Activated CD4-positive, alpha-beta T cell treated with anti-CD3 and anti-CD28 coated beads, Interleukin-2, amount 50 U/mL, for 24 hours (primary cell): Measurements from ENCODE around the gene PHF19.

Experiments used
- DNase-seq, 2 donors: peaks; one replicate each; pipeline ENCODE4 v3.0.0-alpha.2; 2020; ENCODE audit warnings: low read depth in 1 of 2, low spot score in 1 of 2

Gene PHF19

DNA sequence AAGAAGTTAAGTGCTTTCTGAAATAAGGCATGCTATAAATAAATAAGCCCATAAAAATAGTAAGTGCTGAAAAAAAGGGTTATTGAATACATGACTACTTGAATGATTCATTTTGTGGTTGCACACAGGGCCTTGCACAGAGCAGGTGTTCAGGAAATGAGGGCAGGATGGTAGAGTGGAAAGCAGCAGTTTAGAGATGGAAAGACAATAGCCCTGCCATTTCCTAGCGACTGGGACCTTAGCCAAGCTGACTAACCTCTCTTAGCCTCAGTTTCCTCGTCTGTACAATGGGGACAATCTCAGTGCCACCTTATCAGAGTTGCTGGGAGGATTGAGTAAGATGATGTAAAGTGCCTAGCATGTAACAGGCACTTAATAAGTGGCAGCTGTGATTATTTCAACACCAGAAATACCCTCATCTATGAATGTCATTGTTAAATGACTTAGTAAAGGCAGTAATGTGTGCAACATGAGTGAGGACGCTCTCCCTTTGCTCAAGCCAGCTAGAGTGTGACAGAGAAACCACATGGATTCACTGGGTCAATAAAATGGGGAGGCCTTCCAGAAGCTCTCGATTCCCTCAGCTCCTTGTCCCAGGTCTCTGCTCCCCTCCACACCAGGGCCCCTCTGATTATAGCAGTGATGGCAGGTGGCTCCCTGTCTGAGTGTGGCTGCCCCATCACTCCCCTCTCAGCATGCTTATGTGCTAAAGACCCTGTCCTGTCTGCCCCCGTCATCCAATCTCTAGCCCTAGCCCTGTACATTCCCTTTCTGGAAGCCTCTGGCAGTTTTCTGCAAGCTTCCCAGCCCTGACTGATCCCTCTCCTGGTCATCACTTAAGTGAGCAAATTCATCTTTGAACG lies 16.0 kb upstream of the PHF19 start:
- DNase-seq = peak in 1 of 2 donors; percentile 69

DNA sequence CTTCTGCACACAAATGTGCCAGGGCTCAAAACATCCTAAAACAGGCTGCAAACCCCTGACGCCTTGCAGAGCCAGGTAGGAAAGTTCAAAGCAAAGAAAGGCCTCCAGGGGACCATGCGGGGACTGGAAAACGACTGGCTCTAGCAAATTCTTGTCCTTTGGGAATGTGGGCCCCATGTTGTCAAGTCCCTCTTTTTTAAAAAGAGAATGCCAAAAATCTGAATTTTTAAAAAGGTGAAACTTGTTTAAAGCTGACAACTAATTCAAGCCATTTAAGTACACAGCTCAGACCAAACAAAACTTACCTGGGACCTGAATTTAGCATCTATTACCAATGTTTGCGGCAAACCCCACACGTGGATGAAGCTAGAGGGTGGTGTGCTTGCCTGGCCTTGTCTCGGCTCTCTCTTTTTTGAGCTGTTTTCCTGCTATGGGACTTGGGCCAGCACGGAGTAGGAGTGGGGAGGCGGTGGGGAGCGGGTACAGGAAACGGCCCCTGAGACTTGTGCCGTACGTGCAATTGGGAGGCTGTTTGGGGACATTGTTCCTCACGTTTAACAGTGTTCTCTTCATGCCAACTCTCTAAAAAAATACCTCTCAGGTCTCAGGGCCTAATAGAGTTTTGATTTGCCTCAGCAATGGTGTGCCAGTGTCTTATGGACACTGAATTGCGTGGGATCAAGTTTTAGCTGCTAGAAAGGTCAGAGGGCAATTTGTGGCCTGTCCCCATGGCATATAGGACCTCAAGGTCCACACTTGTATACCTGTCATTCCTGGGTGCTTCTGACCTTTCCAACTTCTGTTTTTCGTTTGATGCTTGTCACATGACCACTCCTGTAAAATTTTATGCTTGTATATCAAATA lies 15.1 kb upstream of the PHF19 start:
- no peak for DNase-seq

DNA sequence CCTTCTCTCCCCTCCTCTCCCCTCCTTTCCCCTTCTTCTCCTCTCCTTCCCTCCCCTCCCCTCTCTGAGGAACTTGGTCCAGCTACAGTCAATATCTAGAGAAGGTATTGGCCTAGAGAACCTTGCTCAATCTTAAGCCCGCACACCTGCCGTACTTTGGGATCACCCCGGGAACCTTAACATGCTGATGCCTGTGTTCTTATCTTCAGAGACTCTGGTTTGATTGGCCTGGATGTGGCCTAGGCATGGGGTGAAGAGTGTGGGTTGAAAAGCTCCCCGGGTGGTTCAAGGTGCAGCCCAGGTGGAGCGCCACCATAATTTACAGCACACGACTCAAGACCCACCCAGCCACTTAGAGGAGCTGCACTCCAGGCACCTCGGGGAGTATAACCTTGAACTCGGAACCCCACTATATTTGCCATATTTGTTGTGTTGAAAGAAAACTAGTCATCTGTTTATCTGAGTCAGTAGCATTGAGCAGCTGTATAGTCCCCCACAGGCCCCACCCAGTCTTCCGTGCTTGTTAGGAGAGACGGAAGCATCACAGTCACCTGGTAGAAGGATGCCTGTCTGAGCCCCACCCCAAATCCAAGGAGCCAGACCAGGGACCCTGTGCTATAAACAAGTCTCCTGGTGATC lies 14.4 kb upstream of the PHF19 start:
- DNase-seq = peak in 1 of 2 donors; percentile 69

DNA sequence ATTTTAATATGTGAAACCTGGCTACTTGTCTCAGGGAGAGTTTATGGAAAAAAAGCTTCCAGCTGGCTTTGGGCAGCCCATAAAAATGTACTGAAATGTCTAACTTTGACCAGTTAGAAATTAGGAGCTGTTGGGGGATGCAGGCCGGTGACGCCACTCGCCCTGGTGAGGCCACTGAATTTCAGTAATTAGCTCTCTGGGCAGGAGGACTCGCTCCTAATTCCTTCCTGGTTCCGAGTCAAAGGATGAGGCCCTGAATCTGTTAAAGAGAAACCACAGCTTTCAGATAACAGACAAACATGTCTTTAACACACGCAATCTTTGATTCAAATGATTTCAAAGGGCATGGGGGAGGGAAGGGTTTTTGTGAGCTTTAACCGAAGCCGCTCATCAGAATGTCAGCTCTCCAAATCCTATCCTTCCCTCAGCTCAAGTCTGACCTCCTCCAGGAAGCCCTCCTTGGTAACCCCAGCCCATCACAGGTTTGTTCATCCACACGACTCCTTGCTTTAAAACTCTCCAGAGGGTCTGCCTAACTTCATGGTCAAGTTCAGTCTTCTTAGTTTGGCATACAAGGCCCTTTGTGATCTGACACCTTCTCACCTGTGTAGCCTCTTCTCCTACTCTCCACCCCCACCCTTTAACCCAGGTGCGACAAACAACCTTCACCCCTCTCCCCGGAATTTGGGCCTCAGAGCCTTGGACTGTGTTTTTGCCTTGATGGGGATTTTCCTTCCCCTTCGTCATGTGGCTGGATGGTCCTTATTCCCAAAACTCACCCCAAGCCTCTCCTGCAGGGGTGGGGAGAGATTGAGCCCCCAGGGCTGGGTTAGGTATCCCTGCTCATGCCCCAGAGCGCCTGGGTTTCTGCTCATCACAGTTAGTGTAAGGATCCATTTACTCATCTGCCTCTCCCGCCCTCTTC lies 13.6 kb upstream of the PHF19 start:
- peak in 1 of 2 donors; percentile 55 for DNase-seq

DNA sequence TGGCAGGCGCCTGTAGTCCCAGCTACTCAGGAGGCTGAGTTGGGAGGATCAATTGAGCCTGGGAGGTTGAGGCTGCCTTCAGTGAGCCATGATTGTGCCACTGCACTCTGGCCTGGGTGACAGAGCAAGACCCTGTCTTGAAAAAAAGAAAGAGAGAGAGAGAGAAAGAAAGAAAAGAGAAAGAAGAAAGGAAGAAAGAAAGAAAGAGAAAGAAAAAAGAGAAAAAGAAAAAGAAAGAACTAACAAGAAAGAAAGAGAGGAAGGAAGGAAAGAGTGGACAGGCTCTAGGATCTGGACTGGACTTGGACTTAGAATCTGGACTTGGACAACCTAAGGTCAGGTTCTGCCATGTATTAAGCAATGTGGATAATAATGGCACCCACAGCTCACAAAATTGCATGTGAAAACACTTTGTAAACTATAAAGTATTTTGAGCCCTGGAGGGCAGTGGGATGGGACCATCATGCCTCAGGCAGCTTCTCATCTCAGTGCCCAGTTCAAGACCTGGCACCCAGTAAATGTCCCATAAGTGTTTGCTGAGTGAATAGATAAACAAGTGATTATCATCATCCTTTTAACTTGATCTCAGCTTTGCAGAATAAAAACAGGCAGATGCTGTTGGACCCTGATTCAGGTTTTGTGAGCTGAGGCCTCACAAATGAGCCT lies 12.8 kb upstream of the PHF19 start:
- no peak for DNase-seq

DNA sequence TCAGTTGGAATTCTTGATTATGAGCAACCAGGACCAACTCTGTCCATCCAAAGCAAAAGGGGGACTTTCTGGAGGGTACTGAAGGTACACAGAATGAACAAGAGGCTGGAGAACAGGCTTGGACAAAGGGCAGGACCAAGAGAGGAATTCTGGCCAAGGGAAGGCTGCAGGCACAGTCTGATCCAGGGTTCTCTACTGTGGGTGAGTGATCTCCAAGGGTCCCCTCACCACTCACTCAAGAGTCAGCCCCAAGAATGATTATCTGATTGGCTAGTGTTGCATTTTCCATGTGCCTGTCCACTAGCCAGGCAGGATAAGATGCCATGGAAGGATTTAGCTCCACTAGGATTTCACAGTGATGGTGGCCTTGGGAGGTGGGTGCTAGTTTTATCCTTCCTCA lies 11.6 kb upstream of the PHF19 start:
- no peak for DNase-seq

DNA sequence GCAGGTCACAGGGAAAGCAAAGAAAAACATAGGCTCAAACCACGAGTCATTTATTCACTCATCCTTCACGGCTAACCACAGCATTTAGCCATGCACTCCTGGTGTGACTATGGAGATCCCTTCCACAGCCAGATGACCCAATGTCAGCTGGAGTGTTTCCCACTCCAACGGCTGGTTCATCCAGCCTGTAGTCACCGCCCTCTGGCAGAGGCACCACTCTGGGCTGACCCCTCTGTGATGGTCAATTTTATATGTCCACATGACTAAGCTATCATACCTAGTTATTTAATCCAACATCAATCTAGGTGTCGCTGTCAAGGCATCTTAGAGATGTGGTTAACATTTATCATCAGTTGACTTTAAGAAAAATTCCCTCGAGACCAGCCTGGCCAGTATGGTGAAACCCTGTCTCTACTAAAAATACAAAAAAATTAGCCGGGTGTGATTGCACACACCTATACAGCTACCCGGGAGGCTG lies 9.5 kb upstream of the PHF19 start:
- no peak for DNase-seq

DNA sequence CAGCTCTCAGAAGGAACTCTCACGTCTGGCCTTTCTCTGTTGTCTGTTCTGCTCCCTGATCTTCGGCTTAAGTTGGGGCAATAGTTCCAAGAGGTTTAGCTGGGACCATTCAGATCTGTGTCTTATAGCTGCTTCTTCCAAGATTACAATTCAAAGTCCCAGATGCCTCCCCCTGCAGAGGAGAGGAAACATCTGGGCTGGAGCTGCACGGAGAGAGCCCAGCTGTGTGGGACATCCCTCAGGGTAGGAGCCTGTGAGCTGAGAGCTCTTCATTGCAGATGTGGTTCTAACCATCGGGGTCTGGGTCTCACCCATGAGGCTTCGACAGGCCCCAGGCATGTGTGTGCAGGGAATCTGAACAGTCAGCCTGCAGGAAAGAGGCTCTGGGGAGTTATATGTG lies 9.0 kb upstream of the PHF19 start:
- no peak for DNase-seq

DNA sequence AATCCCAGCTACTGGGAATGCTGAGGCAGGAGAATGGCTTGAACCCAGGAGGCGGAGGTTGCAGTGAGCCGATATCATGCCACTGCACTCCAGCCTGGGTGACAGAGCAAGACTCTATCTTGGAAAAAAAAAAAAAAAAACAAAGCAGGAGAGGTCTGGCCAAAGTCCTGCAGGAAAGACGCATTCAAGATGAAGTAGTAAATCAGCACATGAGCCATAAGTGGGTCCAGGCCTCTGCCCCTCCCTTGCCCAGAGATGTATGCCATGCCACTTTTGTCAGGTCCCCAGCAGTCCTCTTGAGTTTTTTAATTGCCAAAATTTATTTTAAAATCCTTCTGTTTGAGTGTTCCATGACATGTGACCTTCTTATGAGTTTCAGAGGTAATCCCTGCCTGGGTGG lies 8.5 kb upstream of the PHF19 start:
- no peak for DNase-seq

DNA sequence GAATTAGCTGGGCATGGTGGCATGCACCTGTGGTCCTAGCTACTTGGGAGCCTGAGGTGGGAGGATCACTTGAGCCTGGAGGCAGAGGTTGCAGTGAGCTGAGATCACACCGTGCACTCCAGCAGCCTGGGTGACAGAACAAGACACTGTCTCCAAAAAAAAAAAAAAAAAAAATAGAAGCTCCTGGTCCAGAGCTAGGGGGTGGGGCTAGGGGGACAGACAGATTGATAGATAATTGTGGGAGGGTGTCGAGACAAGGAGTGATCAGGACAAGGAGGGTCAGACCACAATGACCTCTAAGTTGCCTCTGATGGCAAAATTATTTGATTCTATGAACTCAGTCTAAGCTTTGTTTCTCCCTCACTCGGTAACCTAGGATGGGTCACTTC lies 6.6 kb upstream of the PHF19 start:
- DNase-seq = no peak

DNA sequence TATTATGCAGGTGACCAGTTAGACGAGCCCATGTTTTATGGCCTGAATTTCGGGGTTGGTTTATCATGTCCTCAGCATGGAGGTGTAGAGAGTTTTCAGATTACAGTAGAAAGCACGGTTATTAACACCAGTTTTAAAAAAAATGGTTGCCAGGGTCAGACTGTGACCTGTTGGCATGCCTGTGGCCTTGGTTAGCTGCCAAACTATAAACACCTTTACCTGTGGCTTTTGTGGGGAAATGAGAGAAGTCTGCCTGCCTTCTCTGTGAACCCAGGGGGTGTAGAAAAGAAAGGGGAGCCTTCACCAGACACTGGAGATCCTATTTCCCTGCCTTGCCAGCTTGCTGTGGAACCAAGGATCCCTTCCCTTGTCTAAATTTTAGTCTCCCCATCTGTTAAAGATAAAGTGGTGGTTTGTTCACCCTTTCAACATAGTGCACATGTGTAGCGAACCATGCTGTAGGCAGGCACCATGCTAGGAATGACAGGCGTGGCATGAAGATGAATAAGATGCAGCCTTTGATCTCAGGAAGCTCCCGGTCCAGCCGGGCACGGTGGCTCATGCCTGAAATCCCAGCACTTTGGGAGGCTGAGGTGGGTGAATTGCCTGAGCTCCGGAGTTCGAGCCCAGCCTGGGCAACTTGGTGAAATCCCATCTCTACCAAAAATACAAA lies 6.1 kb upstream of the PHF19 start:
- no peak for DNase-seq

DNA sequence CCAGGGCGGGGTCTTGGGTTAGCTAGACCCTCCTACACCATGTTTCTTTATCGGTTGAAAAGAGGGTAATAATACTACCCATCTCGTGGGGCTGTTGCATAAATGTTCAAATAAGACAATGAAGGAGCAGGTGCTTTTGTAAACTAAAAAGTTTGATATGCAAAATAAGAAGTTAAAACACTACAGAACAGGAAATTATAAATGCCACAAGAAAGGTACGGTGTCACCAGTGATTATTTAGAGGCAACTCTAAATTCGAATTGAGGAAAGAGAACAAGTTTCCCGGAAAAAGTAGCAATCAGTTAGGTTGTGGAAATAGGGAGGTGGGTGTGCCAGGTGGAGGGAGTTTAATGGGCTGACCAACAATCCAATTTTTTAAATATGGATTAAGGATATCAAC lies 2.5 kb upstream of the PHF19 start:
- DNase-seq = no peak

DNA sequence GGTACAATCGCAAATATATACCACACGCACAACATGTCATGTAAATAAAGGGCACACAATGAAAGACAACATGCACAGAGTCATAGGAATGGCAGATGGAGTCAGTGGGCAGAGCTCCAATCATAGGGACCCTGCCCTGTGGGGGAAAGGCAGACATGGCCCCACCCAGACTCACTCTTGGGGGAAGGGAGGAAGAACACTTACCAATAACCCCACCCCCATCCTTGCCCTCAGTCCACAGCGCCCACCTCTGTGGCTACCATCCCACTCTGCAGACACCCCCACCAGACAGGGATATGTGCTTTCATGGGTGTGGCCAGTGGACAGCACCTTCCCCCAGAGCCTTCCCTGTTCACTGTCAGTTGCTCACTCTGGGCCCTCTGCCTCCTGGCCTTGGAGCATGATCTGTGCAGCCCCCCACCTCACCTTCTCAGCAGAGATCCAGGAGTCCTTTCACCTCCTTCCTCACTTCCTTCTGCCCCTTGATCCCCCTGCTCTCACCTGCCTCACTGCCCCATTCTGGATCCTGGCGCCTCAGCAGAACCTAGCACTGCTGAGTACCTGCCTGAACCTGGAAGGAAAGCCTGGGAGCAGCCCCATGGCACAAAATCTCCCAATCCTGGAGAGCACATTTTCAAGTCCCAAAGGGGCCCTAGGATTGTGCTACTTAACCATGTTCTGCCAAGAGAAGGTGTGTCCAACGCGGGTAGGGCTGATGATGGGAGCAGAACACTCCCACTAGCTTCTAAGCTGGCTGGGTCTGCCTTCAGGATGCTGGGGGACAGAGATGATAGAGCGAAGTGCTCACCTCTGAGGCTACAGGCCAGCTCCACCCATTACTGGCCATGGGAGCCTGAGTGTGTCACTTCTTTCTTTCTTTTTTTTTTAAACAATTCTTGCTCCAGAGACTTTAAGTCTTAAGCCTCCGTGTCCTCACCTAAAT lies 1.5 kb upstream of the PHF19 start:
- DNase-seq = no peak

DNA sequence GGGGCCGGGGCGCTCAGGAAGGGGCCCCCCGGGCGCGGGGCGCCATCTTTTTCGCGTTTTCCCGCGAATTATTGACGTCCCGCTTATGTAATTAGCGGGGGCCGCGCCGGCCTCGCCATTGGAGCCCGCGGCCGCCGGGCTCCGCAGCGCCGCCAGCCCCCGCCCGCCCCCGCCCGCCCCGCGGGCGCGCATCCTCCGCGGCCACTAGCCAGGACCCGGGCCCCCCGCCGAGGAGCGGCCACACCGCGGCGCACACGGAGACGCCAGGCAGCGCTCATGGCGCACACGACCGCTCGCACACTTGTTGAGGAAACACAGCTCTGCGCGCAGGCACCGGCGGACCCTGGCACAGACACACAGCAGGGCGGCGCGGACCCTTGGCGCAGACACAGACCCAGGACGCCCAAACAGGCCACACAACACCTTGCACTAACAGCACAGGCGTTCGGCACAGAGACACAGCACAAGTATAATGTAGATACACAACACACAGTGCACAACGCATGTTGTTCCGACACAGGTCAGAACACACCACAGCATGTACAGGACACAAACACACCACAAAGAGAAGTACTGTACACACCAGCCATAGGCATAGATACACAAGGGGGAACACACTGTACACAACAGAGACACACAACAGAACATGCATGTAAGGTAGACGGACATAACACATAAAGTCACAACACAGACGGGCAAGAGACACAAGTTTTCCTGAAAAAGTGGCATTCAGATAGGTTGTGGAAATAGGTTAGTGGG lies 467 bp upstream of the PHF19 start:
- DNase-seq = no peak

DNA sequence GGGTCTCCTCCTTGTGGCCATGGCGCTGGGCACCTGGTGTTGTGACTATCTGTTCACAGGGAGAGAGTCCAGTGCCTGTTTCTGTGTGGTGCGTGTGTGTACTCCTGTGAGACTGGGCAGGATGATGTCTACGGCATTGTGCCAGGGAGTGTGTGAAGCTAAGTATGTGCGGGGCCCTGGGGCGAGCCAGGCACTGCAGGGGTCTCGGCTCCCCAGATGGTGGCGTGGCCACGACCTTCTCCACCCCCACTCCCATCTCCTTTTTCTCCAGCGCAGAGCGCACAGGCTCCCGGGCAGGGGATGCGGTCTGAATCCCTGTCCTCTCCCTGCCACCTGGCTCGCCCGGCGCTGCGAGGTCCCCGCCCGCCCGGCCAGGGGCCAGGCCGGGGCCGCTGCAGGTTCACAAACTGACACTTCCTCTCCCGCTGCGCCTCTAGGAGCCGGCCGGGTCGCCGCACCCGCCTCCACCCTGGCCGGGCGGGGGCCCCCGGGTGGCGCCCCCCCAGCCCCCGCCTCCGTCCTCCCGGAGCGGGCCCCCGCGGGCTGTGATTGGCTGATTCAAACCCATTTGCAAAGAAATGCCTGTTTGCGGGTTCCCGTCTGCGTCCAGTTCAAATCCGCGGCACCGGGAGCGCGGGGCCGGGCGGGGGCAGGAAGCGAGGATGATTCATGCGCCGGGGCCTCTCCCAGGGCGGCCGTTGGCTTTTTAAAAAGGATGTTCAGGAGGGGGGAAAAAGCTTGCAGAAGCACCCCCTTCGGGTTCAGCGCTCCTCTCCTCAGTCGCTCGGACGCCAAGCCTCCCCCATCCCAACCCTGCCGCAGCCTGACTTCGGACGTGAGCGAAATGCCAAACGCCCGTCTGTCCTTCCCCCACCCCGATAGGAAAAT lies 790 bp downstream of the PHF19 start:
- DNase-seq = peak in 1 of 2 donors; percentile 81

DNA sequence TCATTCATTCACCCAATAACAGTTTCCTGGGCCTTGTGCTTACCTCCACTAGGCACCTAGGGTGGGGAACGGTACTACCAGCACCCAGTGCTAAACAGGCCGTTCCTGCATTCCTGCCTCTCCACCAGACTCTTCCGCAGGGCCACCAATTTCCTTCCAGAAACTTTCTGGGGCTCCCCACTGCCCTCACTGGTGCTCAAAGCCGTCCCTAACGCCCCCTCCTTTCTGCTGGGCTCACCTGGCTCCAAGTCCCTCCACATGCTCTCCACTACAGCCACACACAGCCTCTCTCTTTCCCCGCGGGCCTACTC lies 1.4 kb downstream of the PHF19 start:
- DNase-seq = no peak

DNA sequence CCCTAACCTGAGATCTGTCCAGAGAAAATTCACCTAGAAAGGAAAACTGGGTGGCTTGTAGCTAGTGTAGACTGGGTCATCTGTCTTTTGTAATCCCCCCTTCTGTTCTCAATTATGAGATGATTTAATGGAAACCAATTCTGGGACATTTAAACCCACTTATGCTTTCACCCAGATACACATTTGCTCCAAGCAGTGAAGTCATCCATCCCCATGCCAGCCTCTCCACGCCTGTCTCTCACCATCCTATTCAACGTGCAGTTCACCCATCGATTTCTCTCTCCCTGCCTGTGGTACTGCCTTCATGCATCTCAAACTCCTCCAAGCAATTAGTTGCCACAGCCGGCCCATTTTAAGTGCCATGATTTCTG lies 1.8 kb downstream of the PHF19 start:
- no peak for DNase-seq
